GM18498 (cell line): ENCODE results near the gene PPIH.
"Not testable (repeated sequence)": the region's sequence is repeated elsewhere in the genome, so short reads cannot be mapped to it uniquely, and the experiment has no call there.

Experiments used
- ATAC-seq: cut with Tn5 transposase; IDR thresholded peaks from one replicate; pipeline ENCODE4 v1.9.1; 2021; ENCODE audit warnings: mild to moderate bottlenecking, moderate library complexity; ENCODE audit not compliant: unreplicated experiment

The PPIH gene

DNA sequence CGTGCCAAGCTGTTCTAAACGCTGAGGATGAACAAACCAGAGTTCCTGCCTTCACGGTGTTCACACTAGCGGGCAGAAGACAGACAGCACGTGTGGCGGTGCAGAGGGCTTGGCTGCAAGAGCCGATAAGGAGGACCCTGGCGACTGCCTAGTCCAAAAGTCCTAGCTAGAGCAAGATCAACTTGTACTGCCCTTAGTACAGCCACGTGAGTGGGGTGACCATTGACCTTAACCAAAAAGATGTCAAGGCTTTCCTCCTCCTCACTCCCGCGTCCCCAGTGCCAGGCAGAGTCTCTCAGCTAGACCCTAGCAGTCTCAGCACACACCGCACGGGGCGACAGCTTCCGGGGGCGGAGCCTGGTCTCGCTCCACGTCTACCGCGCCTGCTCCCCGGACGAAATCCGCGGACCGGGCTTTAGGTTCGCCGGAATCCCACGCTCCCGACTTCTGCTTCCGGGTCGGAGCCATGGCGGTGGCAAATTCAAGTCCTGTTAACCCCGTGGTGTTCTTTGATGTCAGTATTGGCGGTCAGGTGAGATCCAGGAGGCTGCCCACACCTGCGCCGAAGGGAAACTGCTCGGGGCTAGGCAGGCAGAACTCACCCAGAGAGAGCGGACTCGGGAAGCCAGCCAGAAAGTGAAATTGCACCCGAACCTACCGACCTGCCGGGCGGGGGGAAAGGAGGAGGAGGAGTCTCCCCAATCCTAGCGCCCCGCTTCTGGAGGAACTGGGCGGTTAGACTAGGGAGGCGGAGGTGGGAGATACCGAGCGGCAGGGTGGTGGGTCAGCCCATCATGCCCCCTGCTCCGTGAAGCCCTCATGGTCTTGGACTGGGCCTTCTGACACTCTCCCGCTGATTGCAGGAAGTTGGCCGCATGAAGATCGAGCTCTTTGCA lies at the start of gene PPIH:
Gene PPIH (plus strand): TSS at position 443 of the 896 bp plus-strand sequence. CDS start 24 bp downstream, at position 467.
- peak; percentile 96 for ATAC-seq

- ATAC-seq = no peak
Observed at GRCh38 chr1:42613803-42614131, 44.5 kb upstream of the PPIH start.

- no peak for ATAC-seq
Observed at GRCh38 chr1:42618866-42619265, 39.4 kb upstream of the PPIH start.

- ATAC-seq = no peak
Observed at GRCh38 chr1:42620307-42620706, 37.9 kb upstream of the PPIH start.

- ATAC-seq = not testable (repeated sequence)
Observed at GRCh38 chr1:42621180-42621579, 37.0 kb upstream of the PPIH start.

DNA sequence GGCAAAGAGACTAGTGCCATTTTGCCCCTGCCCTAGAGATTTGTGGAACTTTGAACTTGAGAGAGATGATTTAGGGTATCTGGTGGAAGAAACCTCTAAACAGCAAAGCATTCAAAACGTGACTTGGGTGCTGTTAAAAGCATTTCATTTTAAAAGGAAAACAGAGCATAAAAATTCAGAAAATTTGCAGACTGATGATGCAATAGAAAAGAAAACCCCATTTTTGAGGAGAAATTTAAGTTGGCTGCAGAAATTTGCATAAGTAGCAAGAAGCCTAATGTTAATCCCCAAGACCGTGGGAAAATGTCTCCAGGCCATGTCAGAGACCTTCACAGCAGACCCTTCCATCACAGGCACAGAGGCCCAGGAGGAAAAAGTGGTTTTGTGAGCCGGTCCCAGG lies 31.0 kb upstream of the PPIH start:
- ATAC-seq = not testable (repeated sequence)

- no peak for ATAC-seq
Observed at GRCh38 chr1:42639116-42639515, 19.1 kb upstream of the PPIH start.

- ATAC-seq = no peak
Observed at GRCh38 chr1:42646056-42646455, 12.2 kb upstream of the PPIH start.

DNA sequence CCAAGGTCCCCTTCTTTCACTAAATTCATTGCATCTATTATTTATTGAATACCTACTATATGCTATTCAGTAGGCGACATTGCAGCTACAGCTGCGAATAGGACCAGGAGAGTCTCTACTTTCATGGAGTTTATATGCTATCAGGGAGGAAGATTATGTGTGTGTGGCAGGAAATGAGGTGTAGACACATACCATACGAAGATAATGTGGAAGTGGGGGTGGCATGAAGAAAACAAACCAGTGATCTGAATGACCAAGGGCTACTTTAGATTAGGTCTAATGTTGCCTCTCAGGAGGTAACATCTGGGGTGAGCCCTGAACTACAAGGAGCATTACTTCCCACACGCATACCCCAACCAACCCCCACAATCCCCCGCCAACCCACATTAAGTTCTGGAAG lies 1.0 kb upstream of the PPIH start:
- no peak for ATAC-seq

DNA sequence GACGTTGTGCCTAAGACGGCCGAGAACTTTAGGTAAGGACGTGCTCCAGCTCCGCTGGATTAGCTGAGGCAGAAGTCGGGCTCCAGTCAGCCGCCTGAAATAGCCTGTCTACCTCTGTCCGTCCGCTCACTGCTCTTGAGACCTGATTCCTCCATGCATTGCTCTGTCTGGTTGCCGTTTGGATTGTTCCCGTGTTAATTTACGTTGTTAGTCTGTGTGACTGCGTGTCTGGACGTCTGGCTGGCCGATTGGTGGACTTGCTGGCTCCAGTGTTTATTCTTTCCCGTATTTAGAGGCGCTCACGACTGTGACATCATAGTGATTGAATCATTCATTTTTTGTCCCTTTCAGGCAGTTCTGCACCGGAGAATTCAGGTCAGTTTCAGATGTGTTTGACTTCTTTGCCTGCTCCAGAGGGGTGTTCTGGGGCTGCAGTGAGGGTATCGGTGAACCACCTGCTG lies 684 bp downstream of the PPIH start:
- no peak for ATAC-seq

DNA sequence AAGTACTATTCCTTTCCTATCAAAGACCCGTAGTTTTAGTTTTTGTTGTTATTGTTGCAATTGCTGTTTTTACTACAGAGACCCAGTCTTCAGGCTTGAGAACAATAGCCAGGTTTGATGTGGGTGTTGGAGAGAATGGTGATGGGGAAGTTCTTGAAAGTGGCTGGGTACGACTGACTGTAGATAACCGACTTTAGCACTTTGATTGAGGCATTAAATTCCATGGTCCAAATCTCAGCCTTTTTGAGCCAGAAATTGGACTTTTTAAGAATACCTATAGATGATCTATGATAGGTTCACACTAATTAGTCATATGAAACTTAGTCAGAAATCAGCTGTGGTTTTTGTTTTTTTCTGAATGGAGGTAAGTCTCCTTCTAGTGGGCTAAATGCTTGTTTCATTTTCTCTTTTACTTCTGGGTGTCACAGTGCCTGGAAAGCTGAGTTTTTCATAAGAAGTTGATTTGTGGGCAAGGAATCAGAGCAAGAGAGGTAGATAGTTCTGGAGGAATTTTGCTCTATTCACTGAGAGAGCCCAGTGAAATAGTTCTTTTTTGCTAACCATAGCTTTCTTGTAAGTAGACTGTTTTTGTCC lies 2.8 kb downstream of the PPIH start:
- no peak for ATAC-seq

- no peak for ATAC-seq
Observed at GRCh38 chr1:42669936-42670335, 11.7 kb downstream of the PPIH start.

- no peak for ATAC-seq
Observed at GRCh38 chr1:42670425-42670824, 12.2 kb downstream of the PPIH start.

- ATAC-seq = no peak
Observed at GRCh38 chr1:42674214-42674613, 16.0 kb downstream of the PPIH start.

- no peak for ATAC-seq
Observed at GRCh38 chr1:42674682-42675081, 16.5 kb downstream of the PPIH start.

- no peak for ATAC-seq
Observed at GRCh38 chr1:42675467-42675866, 17.2 kb downstream of the PPIH start.

DNA sequence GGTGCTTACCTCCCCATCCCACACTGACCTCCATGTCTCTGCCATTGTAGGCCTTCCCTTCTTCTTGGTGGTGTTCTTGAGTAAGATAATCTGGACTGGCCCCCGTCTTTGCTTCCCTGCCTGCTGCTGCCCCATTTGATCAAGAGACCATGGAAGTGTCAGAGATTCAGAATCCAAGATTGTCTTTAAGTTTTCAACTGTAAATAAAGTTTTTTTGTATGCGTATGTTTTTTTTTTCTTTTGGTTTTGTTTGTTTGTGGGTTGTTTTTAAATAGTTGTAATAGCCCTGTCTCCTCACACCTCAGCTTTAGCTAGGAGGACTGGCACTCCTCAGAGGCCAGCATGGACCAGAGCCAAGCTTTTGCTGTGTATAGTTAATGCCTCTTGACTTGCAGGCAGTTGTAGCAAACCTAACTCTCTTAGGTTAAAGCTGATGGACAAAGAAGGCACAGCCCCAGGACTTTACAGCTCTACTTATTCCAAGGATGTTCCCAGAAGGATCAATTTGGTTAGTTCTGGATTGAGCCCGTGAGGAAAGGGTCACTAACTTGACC lies 18.4 kb downstream of the PPIH start:
- ATAC-seq = no peak

DNA sequence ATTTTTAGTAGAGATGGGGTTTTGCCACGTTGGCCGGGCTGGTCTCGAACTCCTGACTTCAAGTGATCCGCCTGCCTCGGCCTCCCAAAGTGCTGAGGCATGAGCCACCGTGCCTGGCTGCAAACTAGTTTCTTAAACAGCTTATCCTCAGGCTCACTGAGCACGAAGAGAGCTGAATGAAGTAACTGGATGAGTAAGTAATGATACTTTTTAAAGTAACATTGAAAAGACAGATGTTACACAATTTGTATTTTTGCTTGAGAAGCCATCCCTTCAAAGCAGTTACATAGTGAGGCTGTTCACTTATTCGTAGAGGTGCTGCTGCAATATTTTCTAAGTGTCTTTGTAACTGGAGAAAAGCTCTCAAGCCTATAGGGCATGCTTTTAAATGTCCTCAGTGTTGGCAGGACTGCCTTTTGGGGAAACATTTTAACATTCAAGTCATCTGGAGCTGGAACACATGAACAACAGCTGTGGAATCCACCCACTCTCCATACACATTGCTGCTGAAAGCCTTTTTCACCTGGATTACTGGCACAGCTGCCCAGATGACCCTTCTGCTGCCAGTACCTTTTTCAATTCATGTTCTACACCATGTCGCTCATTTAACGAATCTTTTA lies 21.3 kb downstream of the PPIH start:
- no peak for ATAC-seq

DNA sequence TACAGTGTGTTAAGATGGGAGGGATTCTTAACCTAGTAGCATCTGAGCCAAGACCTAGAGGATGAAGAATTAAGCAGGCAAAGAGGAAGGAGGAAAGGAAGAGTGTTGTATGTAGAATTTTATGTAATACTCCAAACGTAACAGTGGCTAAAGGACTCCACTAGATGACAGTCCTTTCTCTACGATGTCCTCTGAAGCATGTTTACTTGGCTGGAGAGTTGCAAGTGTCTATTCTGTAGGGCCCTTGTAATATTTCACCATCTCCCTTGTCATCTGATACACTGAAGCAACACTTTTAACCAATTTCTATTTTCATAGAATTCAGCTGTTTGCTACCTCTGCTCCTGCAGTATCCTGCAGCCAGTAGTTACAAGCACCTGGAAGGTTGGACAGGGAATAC lies 21.8 kb downstream of the PPIH start:
- ATAC-seq = no peak

- no peak for ATAC-seq
Observed at GRCh38 chr1:42680921-42681683, 22.9 kb downstream of the PPIH start.
